ENCODE results near the gene ZNF467.

ZNF467 gene

DNA sequence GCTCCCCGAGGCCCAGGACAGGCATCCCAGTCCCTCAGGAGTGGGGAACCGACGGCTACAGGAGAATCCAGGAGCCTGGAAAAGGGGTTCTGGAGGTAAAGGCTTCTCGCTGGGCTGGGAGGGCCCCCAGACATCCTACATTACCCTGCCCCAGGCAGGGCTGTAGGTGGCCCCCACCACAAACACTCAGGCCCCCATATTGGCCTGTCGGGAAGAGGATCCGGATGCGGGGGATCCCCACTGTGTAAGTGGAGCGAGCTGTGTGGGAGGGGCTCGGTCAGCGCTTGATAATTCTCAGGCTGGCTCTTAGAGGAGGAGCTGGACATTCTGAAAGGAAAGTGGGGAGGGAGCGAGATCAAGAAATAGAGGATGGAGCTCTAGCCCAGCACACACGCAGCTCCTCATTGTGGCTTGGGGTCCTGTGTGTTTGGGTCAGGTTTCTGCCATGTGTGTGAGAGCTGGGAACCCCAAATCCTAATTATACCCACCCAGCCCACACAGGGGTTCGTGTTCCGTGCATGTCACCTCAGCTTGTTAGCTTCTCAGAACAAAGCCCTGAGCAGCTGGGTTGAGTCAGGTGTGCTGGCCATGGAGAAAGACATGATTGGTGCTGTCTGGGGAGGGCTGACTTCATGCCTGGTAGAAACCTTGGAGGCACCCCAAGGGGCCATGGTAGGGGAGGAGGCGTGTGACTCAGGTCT, 49.4 kb downstream of the ZNF467 start:
- DNase-seq, result no peak

DNA sequence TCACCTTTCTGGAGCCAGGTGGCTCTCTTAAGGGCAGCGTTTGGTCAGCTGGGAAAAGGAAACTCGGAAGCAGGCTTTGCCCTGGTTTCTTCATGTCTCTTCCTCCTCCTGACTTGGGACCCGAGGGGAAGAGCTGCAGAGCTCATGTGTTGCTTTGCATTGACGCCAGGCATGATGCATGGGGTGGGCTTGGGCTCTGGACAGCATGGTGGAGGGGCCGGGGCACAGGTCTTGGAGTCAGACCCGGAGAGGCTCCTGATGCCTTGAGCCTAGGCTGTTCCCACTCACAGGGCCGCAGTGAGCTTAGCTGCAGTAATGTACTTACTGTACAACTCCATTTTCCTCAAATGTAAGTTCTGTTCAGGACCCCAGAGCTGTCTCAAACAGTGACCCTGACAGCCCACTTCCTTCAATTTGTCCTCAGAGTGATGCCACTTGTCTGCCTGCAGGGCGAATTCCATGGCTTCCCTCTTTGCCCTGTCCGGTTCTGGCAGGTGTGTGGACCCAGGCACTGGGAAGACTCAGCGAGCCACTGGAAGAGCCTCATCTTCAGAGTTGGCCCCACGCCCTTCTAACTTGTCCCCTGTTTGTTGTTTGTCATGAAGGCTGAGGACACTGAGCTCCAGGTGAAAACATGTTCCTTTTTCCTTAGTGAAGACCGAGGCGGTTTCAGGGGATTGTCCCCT, 50.2 kb downstream of the ZNF467 start:
- no peak for DNase-seq

DNA sequence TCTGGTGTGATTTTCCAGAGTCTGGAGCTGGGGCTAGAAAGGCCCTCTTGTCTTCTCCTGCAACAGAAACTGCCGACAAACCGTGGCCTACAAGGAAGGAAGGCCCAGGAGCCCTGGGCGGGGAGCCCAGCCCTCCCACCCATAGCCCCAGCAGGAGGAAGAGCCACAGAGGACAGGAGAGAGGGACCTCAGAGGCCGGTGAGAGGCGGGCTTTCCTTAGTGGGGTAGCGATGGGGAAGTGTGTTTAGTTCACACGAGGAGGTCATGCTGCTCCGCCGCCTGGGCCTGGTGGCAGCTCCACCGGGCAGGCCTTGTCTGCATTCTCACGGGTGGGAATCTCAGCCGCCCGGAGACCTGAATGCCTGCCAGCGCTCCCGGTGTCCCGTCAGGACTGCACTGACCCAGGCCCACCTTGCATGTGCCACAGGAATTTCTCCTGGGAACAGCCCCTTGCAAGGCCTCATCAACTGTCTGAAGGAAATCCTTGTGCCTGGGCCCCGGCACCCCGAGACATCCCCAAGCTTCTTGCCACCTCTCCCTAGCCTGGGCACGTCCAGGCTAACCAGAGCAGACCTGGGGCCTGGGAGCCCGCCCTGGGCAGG, 50.9 kb downstream of the ZNF467 start:
- DNase-seq, result no peak

DNA sequence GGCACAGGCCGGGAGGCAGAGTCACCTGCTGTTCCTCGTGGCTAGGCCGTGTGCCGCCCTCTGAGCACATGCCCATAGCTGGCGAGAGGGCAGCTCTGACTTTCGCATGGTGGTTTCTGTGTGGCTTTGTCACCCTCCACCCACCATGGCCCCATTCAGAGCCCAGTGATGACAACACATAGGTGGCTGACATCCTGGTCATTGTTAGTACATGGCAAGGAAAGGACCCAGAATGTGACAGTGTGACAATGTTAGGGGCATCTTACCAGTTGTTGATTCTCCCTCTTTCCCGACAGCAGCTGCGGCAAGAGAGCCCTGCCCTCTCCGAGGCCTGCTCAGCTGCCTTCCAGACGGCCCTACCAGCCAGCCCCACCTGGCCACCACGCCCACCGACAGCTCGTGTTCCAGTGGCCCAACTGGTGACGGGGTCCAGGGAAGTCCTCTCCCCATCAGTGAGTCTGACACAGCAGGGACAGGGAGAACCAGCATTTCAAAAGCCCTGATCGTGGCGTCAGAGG, 52.2 kb downstream of the ZNF467 start:
- DNase-seq, result no peak

DNA sequence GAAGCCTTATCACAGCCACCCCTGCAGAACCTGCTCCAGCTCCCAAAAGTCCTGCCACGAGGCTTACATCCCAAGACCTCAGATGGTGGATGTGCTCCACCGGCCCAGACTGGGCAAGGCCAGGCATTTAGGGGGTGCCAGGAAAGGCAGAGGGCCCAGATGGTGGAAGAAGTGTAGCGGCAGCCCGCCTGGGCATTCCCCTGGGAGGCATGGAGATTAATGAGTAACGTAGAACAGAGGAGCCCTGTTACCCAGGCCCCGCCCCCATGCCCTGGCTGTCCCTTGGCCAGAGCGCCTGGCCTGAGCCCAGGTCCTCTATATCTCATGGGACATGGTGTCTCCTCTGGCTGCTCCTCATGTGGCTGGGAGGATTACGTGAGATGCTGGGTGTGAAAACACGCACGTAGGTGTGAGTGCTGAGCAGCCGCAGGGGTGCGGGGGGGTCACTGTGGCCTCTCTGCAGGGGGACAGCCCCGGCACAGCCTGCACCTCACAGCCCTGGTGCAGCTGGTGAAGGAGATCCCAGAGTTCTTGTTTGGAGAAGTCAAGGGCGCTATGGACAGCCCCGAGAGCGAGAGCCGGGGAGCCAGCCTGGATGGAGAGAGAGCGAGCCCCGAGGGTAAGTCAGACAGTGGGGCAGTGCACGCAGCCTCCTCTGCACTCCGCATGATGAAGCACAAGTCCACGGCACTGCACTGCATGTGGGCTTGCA, 52.9 kb downstream of the ZNF467 start:
- DNase-seq, result no peak

DNA sequence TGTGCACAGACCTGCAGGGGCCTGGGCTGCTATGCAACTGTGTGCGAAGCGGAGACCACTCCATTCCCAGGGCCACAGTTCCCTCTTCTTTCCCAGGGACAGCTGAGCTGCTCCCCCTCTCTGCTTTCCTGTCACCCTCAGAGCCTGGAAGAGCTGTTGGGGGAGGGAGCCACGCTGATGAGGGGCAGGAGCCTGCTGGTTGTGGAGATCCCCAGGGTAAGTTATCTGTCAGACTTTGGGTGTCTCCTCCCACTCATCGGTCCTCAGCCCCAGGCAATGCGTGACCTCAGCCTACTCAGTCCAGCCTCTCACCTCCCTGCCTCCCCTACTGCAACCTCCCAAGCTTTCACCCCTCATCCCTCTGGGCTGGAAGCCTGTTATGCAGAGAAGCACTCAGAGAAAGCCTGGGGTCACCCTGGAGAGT, 53.5 kb downstream of the ZNF467 start:
- DNase-seq, result no peak

DNA sequence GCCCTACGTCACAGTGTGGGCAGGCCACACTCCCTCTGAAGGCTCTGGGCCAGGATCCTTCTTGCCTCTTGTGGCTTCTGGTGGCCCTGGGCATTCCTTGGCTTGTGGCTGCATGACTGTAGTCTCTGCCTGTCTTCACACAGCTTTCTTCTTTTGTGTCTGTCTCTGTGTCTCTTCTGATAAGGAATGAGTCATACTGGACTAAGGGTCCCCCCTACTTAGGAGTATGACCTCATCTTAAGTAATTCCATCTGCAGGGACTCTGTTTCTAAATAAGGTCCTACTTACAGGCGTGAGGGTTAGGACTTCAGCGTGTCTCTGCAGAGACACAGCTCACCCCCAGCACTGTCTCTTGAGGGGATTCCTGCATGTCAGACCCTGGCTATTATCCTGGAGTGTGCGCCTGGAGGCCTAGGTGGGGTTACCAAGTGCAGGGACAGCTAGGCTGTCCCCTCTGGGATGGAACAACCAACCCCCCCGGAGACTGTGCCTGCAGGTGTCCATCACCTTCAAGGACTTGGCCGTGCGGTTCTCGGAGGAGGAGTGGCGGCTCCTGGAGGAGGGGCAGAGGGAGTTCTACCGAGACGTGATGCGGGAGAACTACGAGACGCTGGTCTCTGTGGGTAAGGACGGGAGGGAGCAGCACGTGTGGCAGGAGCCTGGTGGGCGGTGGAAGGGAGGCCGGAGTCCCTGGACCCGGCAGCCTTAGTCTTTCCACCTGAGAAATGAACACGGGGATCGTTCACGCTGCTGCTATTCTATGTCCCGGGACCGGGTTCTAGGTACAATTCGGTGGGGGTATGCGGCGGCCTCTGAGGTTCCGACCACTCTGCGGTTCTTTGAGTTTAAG, 54.1 kb downstream of the ZNF467 start:
- no peak for DNase-seq

DNA sequence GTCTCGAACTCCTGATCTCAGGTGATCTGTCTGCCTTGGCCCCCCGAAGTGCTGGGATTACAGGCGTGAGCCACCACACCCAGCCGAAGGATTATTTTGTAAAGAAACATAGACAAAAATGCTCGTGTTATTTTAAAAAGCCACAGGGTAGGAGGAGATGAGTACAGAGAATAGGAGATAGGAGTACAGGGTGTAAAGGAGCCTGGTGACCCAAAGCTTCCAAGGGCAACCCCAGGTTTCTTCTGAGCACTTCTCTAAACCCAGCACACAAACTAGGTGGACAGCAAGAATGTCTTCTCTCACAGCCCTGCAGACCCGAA, 54.7 kb downstream of the ZNF467 start:
- no peak for DNase-seq

DNA sequence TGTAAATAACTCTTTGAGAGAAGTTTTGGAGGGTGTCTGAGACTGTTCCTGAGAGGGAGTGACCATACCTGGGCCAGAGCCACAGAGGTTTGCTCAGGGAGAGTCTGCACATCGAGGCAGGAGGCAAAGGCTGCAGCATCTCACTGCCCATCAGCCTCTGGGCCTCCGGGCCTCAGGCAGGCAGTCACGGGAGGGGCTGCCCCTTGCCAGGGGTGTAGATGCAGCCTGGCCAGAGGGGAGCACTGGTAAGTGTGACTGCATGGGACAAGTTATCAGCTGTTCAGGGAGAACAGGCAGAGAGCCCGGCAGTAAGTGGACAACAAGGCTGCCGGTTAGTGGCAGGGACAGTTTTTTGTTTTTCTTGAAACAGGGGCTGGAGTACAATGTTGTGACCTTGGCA, 55.9 kb downstream of the ZNF467 start:
- no peak for DNase-seq

DNA sequence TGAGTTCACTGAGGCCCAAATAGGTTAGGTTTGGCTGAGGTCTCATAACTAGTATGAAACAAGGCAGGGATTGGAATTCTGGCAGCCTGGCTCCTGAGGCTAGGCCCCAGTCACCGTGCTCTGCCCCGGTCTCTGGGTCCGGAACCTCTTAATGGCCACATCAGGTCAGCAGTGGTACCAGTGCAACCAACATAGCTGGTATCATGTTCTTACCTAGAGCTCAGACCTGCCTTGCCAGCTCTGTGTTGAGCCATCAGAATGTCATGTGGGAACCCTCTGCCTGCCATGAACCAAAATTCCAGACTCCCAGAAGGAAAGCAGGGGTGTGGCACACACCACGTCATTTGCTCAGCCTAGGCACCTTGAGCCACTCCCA, 56.5 kb downstream of the ZNF467 start:
- no peak for DNase-seq

DNA sequence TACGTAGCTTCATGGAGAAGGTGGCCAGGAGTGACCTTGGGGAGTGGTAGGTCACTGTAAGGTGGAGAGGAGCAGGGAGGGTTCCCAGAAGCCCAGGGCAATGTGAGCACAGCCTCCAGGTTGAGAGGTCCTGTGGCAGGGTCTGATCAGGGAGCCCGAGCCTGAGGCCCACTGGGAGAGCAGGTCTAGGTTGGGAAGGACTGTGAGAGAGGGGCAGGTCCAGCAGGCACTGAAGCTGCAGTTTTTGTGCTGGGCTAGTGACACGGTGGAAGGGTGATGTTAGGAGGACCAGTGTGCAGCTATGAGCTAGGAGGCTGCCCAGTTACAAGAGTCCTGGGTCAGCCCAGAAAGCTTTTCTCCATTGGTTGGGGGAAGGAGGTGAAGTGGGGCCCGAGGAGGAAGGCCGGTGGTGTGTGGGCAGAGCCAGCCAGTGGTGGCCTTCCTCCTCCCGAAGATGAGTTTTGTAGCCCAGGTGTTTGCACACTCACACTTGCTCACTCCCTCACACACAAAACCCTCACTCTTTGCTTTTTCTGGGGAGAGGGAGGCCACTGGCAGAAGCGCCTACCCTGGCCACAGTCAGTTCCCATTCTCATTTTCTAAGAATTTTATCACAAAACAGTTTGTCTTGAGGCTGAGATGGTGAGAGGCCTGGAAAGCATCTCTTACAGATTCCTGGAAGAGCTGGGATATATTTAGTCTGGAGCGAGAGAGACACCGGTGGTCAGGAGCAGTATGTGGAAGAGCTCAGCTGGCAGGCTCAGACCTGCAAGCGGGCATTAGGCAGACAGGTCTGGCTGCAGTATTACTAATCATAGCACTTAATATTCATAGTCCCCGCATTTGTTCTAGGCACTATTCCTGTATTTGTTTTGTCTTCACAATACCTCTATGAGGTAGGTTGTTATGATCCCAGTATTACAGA, 57.1 kb downstream of the ZNF467 start:
- no peak for DNase-seq

DNA sequence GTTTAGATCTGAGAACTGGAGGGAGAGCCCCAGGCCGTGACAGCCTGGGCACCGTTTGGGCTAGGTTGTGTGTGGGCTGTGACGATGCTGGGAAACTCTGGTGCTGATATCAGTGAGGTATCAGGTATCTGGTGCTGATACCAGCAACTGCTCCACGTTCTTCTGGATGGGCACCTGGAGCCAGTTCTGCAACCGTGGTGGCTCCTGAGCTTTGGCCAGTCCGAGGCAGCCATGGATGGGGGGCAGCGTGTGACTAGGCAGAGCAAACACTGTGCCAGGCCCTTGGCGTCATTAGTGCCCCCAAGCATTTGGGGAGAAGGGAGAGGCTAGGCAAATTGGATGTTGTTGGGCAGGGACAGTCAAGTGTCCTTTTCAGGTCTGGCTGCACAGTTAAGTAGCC, 57.9 kb downstream of the ZNF467 start:
- no peak for DNase-seq

DNA sequence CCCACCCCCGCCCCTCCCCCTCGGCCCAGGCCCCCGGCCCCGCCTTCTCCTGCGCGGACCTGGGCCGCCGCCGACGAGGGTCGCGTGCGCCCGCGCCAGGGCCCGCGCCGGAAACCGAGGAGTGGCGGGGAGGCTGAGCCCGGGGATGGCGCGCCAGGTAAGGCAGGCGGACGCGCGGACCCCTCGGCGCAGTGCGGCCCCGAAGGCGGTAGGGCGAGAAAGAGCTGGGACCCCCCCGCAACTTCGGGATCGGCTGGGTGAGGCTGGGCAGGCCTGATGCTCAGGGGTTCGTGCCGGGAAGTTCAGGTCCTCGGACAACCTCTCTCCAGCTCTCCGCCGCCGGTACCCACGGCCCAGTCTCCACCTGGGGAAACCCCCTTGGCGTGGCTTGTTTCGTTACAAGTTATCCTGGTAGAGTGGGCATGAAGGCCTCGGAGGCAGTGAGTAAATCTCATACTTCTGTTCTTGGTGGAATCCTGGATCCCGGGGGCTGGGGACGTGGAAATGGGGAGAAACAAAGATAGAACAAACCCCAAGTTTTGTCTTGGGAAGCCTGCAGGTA, 58.4 kb downstream of the ZNF467 start:
- DNase-seq, result peak; percentile 31

Measured in effector CD4-positive, alpha-beta T cell (primary cell).